GM12872 (cell line): Measurements from ENCODE around the gene POFUT2.

Source experiments
- CTCF ChIP-seq: IDR thresholded peaks from 3 replicates; pipeline ENCODE4 v1.5.1; 2011; ENCODE audit warnings: low read depth, mild to moderate bottlenecking, low read length, moderate library complexity; ENCODE audit not compliant: insufficient read depth

Gene POFUT2

GRCh38 chr21:45279446-45280177 is 8.1 kb downstream of the POFUT2 start:
- no peak for TF ChIP-seq CTCF

GRCh38 chr21:45278156-45278911 is 9.4 kb downstream of the POFUT2 start:
- no peak for TF ChIP-seq CTCF

- TF ChIP-seq CTCF: no peak
Observed at GRCh38 chr21:45277101-45278045, 10.3 kb downstream of the POFUT2 start.

- TF ChIP-seq CTCF: no peak
Observed at GRCh38 chr21:45276596-45276995, 11.1 kb downstream of the POFUT2 start.

- no peak; the same call in 2 of the 3 replicates for TF ChIP-seq CTCF
Observed at GRCh38 chr21:45270306-45270821, 17.3 kb downstream of the POFUT2 start.

GRCh38 chr21:45269861-45270260 is 17.8 kb downstream of the POFUT2 start:
- no peak for TF ChIP-seq CTCF

GRCh38 chr21:45267390-45267760 is 20.3 kb downstream of the POFUT2 start:
- no peak for TF ChIP-seq CTCF
